SK-N-SH (cell line): ENCODE data around the gene ADAMTS17. TPM values are rescaled to one million over a fixed set of nuclear protein-coding genes. Genes with fewer than 3 reads are reported as not detected.

Experiments used
- CTCF ChIA-PET: fragments of 300-600, 350-600 bp; formaldehyde crosslinking; extraction: SDS; loops from one replicate; lab custom pipeline; 2021; lab: Yijun Ruan, JAX
- POLR2A ChIA-PET: fragments of 350-600 bp; sonication (Branson Sonifier 250); formaldehyde crosslinking; extraction: SDS; loops from one replicate; lab custom pipeline; 2020; ENCODE audit warnings: antibody characterized with exemption, inconsistent platforms; lab: Yijun Ruan, JAX
- DNase-seq: peaks from one replicate; pipeline ENCODE4 v3.0.0; 2012
- H2AFZ ChIP-seq: fragments of 200-600 bp; sonication (generic); 2 replicates; pipeline ENCODE4 v1.8.1; 2016; ENCODE audit warnings: antibody characterized with exemption, mild to moderate bottlenecking, low read depth
- H3F3A ChIP-seq: fragments of 200-600 bp; sonication (generic); replicated peaks from 2 replicates; pipeline ENCODE3; 2016; ENCODE audit warnings: antibody characterized with exemption, mild to moderate bottlenecking; ENCODE audit not compliant: insufficient read depth
- H3K27ac ChIP-seq, 2 experiments: fragments of 200-500 bp in 1 of 2; fragments of 200-600 bp in 1 of 2; sonication (Bioruptor generic) in 1 of 2; sonication (generic), shearing (Covaris generic) in 1 of 2; 2 replicates each; pipeline versions ENCODE4 v1.5.1 to v1.6.1; 2014 to 2016; ENCODE audit warnings: low read depth in 2 of 2, inconsistent platforms in 1 of 2, low read length in 1 of 2, mild to moderate bottlenecking in 1 of 2, mixed read lengths in 1 of 2
- H3K27me3 ChIP-seq: fragments of 200-600 bp; sonication (generic), shearing (Covaris generic); 2 replicates; pipeline ENCODE4 v1.6.1; 2016; ENCODE audit warnings: mixed run types; ENCODE audit not compliant: insufficient read depth
- H3K36me3 ChIP-seq, 2 experiments: fragments of 200-500 bp in 1 of 2; fragments of 200-600 bp in 1 of 2; sonication (Bioruptor generic) in 1 of 2; sonication (generic) in 1 of 2; replicated peaks in 1 of 2; 2 replicates each; pipeline versions ENCODE3 to v1.5.1; 2014 to 2016; ENCODE audit warnings: low read length in 1 of 2, mild to moderate bottlenecking in 1 of 2; ENCODE audit not compliant: insufficient read depth in 2 of 2, control insufficient read depth in 1 of 2
- H3K4me1 ChIP-seq, 2 experiments: fragments of 200-500 bp in 1 of 2; fragments of 200-600 bp in 1 of 2; sonication (Bioruptor generic) in 1 of 2; sonication (generic), shearing (Covaris generic) in 1 of 2; 2 replicates each; pipeline versions ENCODE4 v1.5.1 to v1.6.1; 2014 to 2016; ENCODE audit warnings: low read depth in 1 of 2, low read length in 1 of 2, mixed run types in 1 of 2; ENCODE audit not compliant: insufficient read depth in 2 of 2, control insufficient read depth in 1 of 2
- H3K4me2 ChIP-seq: fragments of 200-600 bp; sonication (generic), shearing (Covaris generic); 2 replicates; pipeline ENCODE4 v1.6.1; 2017; ENCODE audit warnings: mixed run types
- H3K4me3 ChIP-seq, 2 experiments: fragments of 200-500 bp in 1 of 2; fragments of 200-600 bp in 1 of 2; sonication (Bioruptor generic) in 1 of 2; sonication (generic), shearing (Covaris generic) in 1 of 2; 2 replicates each; pipeline versions ENCODE4 v1.5.1 to v1.8.1; 2014 to 2016; ENCODE audit warnings: low read depth in 2 of 2, inconsistent platforms in 1 of 2, low read length in 1 of 2, mild to moderate bottlenecking in 1 of 2, mixed read lengths in 1 of 2, moderate library complexity in 1 of 2
- H3K79me2 ChIP-seq: fragments of 200-600 bp; sonication (generic); 2 replicates; pipeline ENCODE4 v1.8.1; 2017; ENCODE audit warnings: mild to moderate bottlenecking; ENCODE audit not compliant: insufficient read depth
- H3K9ac ChIP-seq: fragments of 200-600 bp; sonication (generic); 2 replicates; pipeline ENCODE4 v1.6.1; 2017; ENCODE audit warnings: mixed run types
- H3K9me2 ChIP-seq: fragments of 200-600 bp; sonication (generic); 2 replicates; pipeline ENCODE4 v1.6.1; 2017; ENCODE audit warnings: mixed run types
- H3K9me3 ChIP-seq: fragments of 200-600 bp; sonication (generic); 2 replicates; pipeline ENCODE4 v1.6.1; 2017; ENCODE audit warnings: mixed run types, mild to moderate bottlenecking, moderate library complexity
- H4K20me1 ChIP-seq: fragments of 200-600 bp; sonication (generic); 2 replicates; pipeline ENCODE4 v1.6.1; 2017; ENCODE audit warnings: mild to moderate bottlenecking, mixed run types; ENCODE audit not compliant: insufficient read depth
- CHD2 ChIP-seq: fragments of 150-350 bp; IDR thresholded peaks from 2 replicates; pipeline ENCODE4 v1.6.1; 2018; ENCODE audit warnings: low read length; ENCODE audit not compliant: partially characterized antibody
- ELF1 ChIP-seq: IDR thresholded peaks from 2 replicates; pipeline ENCODE4 v1.4.0; 2012
- EP300 ChIP-seq, 2 experiments: IDR thresholded peaks; 2 replicates each; pipeline versions ENCODE4 v1.4.0 to v1.6.1; 2012; ENCODE audit warnings: borderline replicate concordance in 1 of 2, low read depth in 1 of 2, low read length in 1 of 2
- EZH2phosphoT487 ChIP-seq: fragments of 200-600 bp; sonication (generic); IDR thresholded peaks from 2 replicates; pipeline ENCODE4 v1.6.1; 2017; ENCODE audit warnings: low read depth, mixed run types, mild to moderate bottlenecking, antibody characterized with exemption, moderate library complexity, borderline replicate concordance
- FOXJ3 ChIP-seq: sonication (generic); formaldehyde crosslinking; IDR thresholded peaks from 2 replicates; pipeline ENCODE4 v1.5.1; 2020; ENCODE audit warnings: mild to moderate bottlenecking, missing genetic modification reagents
- FOXM1 ChIP-seq: IDR thresholded peaks from 2 replicates; pipeline ENCODE4 v1.4.0; 2012; ENCODE audit warnings: low read depth, mild to moderate bottlenecking
- MXI1 ChIP-seq: IDR thresholded peaks from 2 replicates; pipeline ENCODE4 v1.6.1; 2012; ENCODE audit warnings: mild to moderate bottlenecking, low read depth, low read length, improper control_type of control experiment
- NFIC ChIP-seq: IDR thresholded peaks from 2 replicates; pipeline ENCODE4 v1.4.0; 2012; ENCODE audit warnings: borderline replicate concordance
- NRF1 ChIP-seq: IDR thresholded peaks from 2 replicates; pipeline ENCODE4 v1.6.1; 2012; ENCODE audit warnings: low read depth, mild to moderate bottlenecking, low read length
- SIN3A ChIP-seq: IDR thresholded peaks from 2 replicates; pipeline ENCODE4 v1.6.1; 2012; ENCODE audit warnings: low read depth, mild to moderate bottlenecking, low read length, moderate library complexity, borderline replicate concordance
- SMC3 ChIP-seq: IDR thresholded peaks from 2 replicates; pipeline ENCODE4 v1.6.1; 2012; ENCODE audit warnings: low read depth, low read length, improper control_type of control experiment
- TCF12 ChIP-seq: IDR thresholded peaks from 2 replicates; pipeline ENCODE4 v1.4.0; 2012
- TEAD4 ChIP-seq: IDR thresholded peaks from 2 replicates; pipeline ENCODE4 v1.4.0; 2012; ENCODE audit warnings: mild to moderate bottlenecking, borderline replicate concordance; ENCODE audit not compliant: insufficient read depth
- WGBS: methylation state at CpG from one replicate; pipeline ENCODE4 v1.1.6; 2017; ENCODE audit warnings: low lambda C conversion rate; 5-methylcytosine and 5-hydroxymethylcytosine counted together
- polyA plus RNA-seq, 3 experiments: library from polyadenylated mRNA; depleted of rRNA; stranded (reverse); fragments of >200 nt; gene quantifications; 2 replicates each; pipeline ENCODE4 v1.2.3, GENCODE V29; 2012
- TF ChIP-seq, protein P1 (sequence below): IDR thresholded peaks from 2 replicates; pipeline ENCODE4 v1.6.1; 2012; ENCODE audit warnings: mild to moderate bottlenecking, low read depth, low read length, moderate library complexity
- TF ChIP-seq, protein P2 (sequence below): IDR thresholded peaks from 2 replicates; pipeline ENCODE4 v1.4.0; 2012; ENCODE audit warnings: low read depth, borderline replicate concordance
- TF ChIP-seq, protein P3 (sequence below): IDR thresholded peaks from 2 replicates; pipeline ENCODE4 v1.4.0; 2012; ENCODE audit warnings: low read depth, borderline replicate concordance

Gene ADAMTS17
- polyA plus RNA-seq, 1 of the 3 experiments (the other 2 are of a cell fraction): not detected

DNA sequence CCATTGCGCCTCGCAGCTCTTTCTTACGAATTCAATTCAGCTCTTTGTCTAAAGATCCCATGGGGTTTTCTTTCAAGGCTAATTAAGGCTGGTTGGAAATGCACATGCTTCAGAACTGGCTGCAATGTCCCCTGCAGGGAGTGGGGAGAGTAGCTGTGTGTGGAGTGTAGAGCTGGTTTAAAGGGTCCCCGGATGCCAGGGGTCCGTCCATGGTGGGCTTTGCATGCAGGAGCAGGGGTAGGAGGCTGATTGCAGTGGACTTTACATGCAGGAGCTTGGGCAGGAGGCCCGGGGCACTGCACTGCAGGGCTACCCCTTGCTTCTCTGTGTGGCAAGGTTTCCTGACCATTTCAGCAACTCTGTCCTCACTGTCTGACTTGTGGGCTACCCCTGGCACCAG is 346.9 kb downstream of the ADAMTS17 start (continued):
- TF ChIP-seq, protein P1, sequence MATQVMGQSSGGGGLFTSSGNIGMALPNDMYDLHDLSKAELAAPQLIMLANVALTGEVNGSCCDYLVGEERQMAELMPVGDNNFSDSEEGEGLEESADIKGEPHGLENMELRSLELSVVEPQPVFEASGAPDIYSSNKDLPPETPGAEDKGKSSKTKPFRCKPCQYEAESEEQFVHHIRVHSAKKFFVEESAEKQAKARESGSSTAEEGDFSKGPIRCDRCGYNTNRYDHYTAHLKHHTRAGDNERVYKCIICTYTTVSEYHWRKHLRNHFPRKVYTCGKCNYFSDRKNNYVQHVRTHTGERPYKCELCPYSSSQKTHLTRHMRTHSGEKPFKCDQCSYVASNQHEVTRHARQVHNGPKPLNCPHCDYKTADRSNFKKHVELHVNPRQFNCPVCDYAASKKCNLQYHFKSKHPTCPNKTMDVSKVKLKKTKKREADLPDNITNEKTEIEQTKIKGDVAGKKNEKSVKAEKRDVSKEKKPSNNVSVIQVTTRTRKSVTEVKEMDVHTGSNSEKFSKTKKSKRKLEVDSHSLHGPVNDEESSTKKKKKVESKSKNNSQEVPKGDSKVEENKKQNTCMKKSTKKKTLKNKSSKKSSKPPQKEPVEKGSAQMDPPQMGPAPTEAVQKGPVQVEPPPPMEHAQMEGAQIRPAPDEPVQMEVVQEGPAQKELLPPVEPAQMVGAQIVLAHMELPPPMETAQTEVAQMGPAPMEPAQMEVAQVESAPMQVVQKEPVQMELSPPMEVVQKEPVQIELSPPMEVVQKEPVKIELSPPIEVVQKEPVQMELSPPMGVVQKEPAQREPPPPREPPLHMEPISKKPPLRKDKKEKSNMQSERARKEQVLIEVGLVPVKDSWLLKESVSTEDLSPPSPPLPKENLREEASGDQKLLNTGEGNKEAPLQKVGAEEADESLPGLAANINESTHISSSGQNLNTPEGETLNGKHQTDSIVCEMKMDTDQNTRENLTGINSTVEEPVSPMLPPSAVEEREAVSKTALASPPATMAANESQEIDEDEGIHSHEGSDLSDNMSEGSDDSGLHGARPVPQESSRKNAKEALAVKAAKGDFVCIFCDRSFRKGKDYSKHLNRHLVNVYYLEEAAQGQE: no peak
- TF ChIP-seq MXI1: no peak
- TF ChIP-seq CHD2: no peak
- TF ChIP-seq NFIC: no peak
- TF ChIP-seq, all 33 proteins: peak for 0

DNA sequence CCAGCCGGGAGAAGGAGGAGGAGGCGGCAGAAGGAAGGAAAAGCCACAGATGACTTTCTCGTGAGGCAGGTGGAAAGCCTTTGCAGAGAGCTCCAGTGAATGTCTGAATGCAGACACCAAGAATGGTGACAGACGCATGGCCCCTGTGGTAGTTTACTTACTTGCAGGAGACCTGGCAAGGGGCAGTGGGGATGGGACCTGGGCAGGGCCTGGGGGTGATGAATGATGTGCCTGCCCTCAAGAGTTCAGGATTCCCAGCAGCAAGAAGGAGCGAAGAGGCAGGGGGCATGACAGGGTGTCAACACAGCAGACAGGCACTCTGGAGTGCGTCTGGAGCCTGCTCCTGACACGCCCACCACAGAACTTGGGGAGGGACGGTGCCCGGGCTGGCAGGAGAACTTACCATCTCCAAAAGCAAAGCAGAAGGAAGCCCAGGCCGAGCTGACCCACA is 348.1 kb downstream of the ADAMTS17 start:
- WGBS: 53% methylated on average over 10 of the region's 10 CpGs
- H3K4me3 ChIP-seq: no peak overlapping the region
- no peak for DNase-seq

More for the DNA sequence above, 348.1 kb downstream of the ADAMTS17 start:
- Histone ChIP-seq H3F3A (no peaks in the 10 kb centered on the region), H3K4me2 (no peak overlapping the region), H3K9me3 (no peaks in the 10 kb centered on the region), H3K79me2 (no peaks in the 10 kb centered on the region), H3K4me1 (peaks cover 0 to 19% of the 10 kb centered on the region in 2 experiments; a peak in 2 of 4 replicates), H4K20me1 (no peaks in the 10 kb centered on the region), H3K27ac (no peak overlapping the region), H3K36me3 (no peaks in the 10 kb centered on the region), H3K27me3 (no peaks in the 10 kb centered on the region), H3K9ac (no peak overlapping the region), H2AFZ (no peak overlapping the region), H3K9me2 (no peaks in the 10 kb centered on the region)
- ChIA-PET CTCF (interaction anchor here (1.0 to 1.1 kb wide), 2 partner anchors 342 to 345 kb away, joined by 3 read pairs; no protein-coding TSS in a partner anchor), POLR2A (no interaction called here)
- no peak for TF ChIP-seq CHD2
- no peak for TF ChIP-seq ELF1
- TF ChIP-seq EZH2phosphoT487: no peak
- no peak for TF ChIP-seq SMC3
- TF ChIP-seq, protein P2, sequence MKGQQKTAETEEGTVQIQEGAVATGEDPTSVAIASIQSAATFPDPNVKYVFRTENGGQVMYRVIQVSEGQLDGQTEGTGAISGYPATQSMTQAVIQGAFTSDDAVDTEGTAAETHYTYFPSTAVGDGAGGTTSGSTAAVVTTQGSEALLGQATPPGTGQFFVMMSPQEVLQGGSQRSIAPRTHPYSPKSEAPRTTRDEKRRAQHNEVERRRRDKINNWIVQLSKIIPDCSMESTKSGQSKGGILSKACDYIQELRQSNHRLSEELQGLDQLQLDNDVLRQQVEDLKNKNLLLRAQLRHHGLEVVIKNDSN: no peak
- no peak for TF ChIP-seq TCF12
- no peak for TF ChIP-seq TEAD4
- TF ChIP-seq MXI1: no peak
- no peak for TF ChIP-seq NRF1
- TF ChIP-seq FOXM1: no peak
- TF ChIP-seq EP300 (IDR thresholded peaks at IDR 0.05; ENCODE audit: borderline replicate concordance in 1 of 2, low read depth in 1 of 2, low read length in 1 of 2): no peak
- TF ChIP-seq FOXJ3 (CRISPR knock-in tag): no peak
- TF ChIP-seq, protein P3, sequence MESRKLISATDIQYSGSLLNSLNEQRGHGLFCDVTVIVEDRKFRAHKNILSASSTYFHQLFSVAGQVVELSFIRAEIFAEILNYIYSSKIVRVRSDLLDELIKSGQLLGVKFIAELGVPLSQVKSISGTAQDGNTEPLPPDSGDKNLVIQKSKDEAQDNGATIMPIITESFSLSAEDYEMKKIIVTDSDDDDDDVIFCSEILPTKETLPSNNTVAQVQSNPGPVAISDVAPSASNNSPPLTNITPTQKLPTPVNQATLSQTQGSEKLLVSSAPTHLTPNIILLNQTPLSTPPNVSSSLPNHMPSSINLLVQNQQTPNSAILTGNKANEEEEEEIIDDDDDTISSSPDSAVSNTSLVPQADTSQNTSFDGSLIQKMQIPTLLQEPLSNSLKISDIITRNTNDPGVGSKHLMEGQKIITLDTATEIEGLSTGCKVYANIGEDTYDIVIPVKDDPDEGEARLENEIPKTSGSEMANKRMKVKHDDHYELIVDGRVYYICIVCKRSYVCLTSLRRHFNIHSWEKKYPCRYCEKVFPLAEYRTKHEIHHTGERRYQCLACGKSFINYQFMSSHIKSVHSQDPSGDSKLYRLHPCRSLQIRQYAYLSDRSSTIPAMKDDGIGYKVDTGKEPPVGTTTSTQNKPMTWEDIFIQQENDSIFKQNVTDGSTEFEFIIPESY: no peak
- TF ChIP-seq SIN3A: no peak
- TF ChIP-seq NFIC: no peak
